Activated CD8-positive, alpha-beta memory T cell treated with anti-CD3 and anti-CD28 coated beads, Interleukin-2, amount 50 U/mL, for 48 hours (primary cell): ENCODE data around the gene PRICKLE3.

Experiments
- DNase-seq: peaks from one replicate; pipeline ENCODE4 v3.0.0-alpha.2; 2020

Gene PRICKLE3

DNA sequence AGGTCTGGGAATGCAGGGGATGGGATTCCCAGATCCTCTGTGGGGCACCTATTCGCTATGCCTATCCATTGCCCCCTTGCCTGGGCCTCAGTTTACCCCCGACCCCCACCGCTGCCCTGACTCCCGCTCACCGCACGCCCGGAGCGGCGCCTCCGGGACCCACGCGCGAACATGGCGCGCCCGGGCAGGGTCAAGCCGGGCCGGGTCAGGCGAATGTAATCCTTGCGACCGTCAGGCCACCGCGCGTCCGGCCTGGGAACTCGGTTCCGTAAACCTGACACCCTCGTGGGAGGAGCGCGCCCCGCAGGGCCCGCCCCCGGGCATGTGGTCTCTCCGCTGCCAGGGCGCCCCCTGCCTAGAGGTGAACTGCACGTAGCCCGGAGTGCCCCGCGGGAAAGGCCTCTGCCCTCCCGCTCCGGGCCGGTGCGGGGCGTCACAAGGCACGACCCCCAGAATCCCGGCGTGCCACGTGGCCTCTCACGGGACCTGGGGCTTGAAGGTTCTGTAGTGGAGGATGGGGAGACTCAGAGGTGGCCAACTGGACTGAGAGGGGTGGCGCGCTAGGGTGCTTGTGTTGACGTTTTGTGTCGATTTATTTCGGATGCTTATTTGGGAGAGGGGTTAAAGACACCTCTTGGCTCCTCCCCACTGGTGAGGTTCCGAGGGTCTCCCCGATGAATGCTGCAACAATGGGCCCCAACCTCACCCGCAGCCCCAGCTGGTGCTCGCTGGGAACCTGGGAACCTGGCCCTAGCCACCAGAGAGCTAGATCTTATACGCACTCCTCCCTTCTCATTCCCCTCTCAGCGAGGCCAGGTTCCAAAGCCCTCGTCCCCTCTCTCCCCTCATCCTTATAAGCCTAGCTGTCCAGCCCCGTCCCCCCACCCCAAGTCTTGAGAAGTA lies at the start of gene PRICKLE3:
TSS of gene PRICKLE3 (minus strand) at position 249 of the 903 bp plus-strand sequence. CDS start at position 173, 76 bp downstream.
- peak; percentile 82 for DNase-seq

- DNase-seq = no peak
Measured at GRCh38 chrX:49233887-49234555, 47.8 kb upstream of the PRICKLE3 start.

DNA sequence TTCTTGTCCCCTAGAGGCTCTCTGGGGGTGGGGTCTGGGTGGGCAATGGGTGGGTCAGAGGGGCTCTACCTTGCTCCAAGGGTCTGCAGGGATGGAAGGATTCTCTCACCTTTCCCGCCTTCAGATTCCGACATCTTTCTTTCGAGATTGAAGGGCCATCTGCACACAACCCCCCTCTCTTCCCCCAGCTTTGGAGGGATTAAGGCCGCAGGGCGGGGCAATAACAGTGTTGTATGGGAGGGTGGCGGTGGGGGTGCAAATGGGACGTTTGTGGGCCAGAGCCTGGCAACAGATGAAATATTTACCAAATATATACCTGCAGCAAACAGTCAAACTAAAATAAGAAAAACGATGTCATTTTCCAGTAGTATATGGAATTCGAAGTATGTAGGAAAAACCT lies 47.0 kb upstream of the PRICKLE3 start, which contains the start of gene CACNA1F:
TSS of gene CACNA1F (minus strand) at position 165 of the 400 bp plus-strand sequence. CDS start at position 134, 31 bp downstream.
- DNase-seq = no peak

GRCh38 chrX:49232525-49232924 lies 46.4 kb upstream of the PRICKLE3 start:
- DNase-seq = no peak

- DNase-seq = no peak
Measured at GRCh38 chrX:49231333-49232000, 45.3 kb upstream of the PRICKLE3 start.

DNA sequence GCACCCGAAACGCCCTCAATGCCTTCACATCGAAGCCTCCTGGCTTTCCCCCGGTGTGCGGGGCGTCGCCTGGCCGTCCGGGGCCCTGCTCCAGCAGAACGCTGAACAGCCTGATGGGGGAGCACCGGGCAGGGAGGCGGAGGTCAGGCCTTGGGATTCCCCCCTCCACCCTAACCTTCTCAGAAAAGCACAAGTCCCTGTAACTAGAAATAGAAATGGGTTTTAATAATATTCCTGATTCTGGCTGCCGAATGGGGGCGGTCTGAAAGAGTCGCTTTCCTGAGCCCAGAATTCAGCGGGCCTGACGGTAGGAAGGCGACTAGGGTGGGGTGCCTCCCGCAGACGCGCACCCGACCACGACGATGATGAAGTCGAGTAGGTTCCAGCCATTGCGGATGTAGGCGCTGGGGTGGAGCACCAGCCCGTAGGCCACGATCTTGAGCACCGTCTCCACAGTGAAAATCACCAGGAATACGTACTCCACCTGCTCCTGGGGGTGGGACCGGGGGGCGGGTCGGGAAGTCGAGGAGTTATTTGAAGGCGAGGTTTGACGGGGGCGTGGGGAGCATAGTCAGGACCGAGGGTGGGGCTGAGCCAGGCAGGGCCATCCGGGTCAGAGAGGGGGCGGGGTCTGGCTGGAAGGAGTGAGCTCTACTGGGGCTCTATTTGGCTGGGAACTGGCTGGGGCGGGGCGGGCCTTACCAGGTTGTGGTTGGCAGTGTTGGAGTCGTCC lies 44.5 kb upstream of the PRICKLE3 start:
- DNase-seq = peak; percentile 78

DNA sequence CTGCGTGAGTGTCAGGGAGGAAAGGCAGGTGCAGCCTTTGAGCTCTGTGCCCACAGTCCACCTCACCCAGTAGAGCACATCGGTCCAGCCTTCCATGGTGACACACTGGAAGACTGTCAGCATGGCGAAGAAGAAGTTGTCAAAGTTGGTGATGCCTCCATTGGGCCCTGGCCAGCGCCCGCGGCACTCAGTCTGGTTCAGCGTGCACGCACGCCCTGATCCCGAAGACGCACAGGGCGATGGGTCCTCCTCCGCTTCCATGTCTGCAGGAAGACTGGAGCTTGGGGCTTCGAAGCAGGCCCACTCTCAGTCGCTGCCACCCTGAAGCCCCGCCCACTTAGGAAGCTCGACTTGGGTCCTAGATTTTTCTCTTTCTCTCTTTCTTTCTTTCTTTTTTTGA lies 42.0 kb upstream of the PRICKLE3 start:
- no peak for DNase-seq

DNA sequence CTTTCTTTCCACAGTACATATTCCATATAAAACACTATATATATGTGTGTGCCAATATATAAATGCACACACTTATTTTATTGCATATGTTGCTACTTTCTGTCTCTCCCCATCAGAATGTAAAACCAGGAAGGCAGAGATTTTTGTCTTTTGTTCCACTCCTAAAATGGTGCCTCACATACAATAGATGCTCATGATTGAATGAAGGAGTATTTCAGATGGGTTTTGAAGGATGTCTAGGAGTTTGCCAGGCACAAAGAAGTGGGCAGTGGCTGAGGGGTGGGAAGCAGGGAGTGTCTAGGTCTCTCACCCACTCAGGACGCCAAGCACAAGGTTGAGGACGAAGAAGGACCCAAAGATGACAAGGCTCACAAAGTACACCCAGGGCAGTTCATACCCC lies 41.6 kb upstream of the PRICKLE3 start:
- DNase-seq = no peak

DNA sequence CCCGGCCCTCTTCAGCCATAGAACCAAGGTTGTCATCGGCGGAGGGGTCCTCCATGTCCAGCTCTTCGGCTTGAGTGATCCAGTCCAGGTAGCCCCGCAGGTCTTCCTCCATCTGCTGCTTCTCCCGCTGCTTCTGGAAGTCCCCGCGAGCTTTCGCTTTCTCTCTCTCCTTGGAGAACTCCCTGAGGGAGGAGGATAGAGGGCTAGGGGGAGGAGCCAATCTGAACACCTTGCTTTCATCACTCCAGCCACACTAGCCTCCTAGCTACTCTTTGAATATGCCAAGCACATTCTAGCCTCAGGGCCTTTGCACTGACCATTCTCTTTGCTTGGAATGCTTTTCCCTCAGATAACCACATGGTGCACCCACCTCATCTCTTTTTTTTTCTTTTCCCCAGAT lies 40.8 kb upstream of the PRICKLE3 start:
- no peak for DNase-seq

DNA sequence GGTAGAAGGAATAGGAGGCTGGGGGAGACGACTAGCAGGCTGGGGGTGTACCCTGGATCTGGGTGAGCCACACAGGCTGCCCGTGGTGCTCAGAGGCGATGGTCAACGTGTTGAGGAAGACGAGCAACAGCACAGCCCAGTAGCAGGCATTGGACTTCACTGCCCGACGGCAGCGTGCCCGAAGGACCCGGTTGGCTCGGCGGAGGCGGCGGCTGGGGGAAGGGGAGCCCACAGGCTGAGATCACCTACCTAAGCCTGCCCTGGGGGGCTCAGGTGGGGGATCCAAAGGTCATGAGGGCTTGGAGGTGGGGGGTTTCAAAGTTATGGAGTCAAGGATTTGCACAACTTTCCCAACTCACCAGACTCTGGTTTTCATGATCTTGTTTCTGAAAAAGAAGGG lies 39.7 kb upstream of the PRICKLE3 start:
- no peak for DNase-seq

DNA sequence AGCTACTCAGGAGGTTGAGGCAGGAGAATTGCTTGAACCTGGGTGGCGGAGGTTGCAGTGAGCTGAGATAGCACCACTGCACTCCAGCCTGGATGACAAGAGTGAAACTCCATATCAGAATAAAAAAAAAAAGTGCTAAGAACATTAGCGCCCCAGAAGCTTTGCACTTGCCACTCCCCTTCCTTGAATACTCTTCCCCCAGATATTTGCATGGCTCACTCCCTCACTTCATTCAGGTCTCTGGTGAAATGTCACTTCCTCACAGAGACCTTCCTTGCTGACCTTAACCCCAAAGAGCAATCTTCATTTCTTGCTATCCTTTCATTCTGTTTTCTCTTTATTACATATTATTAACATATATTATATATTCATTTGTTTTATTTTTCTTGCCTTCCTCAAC lies 35.7 kb upstream of the PRICKLE3 start:
- no peak for DNase-seq

- DNase-seq = no peak
Measured at GRCh38 chrX:49220100-49220499, 33.9 kb upstream of the PRICKLE3 start.

DNA sequence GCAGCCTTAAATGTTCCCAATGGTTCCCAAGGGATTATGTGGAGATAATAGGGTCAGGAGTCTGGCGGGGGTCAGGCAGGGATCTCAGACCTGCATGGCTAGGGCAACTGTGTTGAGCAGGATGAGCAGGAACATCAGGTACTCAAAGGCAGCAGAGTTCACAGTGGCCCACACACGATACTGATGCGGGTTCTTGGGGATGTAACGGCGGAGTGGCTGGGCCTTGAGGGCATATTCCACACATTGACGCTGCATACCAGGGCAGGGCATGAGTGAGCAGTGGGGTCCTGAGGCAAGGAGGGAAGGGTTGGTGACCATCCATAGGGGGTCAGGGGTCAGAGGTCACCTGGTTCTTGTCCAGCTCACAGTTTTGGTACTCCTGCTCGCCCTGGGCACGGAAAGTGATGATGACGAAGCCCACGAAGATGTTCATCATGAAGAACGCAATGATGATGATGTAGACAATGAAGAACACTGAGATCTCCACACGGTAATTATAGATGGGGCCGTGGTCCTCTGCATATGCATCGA lies 28.9 kb upstream of the PRICKLE3 start:
- no peak for DNase-seq

- no peak for DNase-seq
Measured at GRCh38 chrX:49214416-49214815, 28.2 kb upstream of the PRICKLE3 start.

DNA sequence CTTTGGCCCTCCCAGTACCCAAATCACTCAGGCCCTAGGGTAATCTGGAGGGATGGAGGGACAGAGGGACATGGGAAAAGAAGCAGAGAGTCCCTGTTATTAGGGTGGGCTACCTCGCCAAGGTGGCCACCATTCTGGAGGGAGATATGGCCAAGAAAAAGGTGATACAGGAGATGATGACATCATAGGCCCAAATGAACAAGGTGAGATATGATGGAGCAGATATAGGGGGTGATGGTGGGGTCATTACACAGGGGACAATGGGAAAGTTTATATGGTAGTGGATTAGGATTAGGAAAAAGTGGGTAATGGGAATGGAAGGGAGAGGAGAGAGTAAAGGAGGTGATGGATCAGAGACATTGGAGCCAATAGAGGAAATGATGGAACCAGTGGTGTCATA lies 26.7 kb upstream of the PRICKLE3 start:
- DNase-seq = no peak

DNA sequence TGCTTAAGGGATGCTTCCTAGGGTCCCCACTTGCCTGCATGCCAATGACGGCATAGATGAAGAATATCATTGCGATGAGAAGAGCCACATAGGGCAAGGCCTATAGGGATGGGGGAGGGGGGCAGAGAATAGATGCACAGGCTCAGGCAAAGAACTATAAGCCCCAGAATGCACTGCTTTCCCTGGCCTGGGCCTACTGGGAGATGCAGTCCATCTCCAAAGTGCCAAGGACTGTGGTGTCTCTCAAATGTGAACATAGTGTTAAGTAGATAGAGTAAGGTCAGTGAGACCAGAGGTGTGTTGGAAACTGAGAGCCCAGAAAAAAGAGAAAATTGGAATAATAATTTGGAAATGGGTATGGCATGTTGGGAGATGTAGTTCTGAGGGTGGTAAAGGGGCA lies 26.0 kb upstream of the PRICKLE3 start:
- DNase-seq = no peak

DNA sequence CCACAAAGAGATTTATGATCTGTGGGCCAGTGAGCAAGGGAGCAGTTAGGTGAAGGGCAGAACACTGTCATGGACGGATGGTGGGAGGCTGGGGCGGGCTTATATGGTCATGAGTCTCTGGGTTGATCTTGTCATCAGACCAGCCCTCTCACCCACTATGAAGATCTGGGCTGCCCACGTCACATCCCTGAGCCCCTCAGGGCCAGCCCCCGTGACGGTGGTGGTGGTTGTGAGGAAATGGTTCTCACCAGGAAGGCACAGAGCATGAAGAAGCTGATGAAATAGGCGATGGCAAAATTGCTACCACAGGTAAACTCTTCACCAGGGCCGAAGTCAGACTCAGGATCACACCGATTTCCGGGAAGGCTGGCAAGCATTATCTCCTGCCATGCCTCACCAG lies 24.9 kb upstream of the PRICKLE3 start:
- DNase-seq = no peak

DNA sequence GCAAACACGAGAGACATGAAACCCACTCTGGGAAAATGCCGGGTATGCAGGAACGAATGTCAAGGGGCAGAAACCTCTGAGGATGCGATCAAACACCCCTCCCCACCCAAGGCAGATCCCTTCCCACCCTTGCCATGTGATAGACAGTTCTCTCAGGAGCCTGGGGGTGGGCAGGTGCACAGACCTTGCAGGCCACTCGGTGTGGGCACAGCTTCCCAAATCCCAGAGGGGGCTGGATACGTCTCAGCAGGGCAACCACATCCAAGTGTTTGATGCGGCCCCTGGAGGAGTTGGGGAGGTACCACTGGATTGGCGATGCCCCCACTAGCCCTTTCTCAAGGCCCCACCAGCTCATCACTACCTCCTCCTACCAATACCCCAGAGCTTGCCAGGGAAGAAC lies 24.2 kb upstream of the PRICKLE3 start:
- DNase-seq = no peak

DNA sequence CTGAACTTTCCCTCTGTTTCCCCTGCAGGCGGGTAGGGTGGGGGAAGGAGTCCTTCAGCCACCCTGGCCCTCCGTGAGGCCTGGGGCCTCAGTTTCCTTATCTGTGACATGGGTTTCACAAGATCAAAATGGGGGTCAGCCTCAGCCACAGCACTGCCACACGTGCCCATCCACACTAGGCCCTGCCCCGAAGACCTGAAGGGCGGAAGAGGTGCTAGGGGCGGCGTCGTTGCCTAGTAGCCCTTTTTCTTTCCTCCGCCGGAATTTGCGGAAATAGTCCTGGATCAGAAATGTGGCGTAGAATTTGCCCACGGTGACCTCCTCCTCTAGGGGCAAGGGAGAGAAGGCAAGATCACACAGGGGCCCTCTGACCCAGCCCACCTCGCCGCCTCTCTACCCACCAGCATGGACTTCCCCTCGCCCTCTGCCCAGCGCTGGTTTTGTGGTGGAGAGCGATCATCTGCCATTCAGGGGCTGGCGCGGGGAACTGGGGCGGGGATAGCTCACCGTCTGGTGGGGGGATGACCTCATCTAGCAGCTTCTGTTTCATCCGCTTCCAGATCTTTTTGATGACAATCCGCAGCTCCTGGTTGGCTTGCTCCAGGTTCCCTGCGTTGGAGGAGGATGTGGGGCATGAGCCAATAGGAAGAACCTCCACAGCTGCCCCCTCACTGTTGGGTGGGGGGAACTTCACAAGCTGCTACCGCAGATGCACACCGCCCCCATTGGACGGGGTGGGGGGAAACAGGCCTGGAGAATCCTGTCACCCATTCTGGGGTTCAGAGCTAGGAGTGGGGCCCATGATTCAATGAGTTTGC lies 23.5 kb upstream of the PRICKLE3 start:
- no peak for DNase-seq

DNA sequence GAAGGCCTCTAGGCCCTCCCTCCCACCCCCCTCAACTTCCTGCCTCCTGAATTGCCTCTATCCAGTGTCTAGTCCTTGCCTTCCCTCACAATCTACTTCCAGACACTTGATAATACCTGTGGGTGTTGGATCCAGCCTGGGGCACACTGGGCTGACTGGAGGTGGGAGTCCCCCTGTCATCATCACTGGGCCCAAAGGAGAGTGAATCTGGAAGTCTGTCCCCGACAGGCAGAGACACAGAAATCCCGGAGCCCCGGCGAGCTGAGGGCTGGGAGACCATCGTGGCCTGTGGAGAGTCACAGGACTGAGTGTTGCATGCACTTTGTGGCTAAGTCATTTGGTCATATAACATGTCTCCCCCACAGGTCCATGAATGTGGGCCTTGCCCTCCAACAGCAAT lies 22.2 kb upstream of the PRICKLE3 start:
- no peak for DNase-seq

DNA sequence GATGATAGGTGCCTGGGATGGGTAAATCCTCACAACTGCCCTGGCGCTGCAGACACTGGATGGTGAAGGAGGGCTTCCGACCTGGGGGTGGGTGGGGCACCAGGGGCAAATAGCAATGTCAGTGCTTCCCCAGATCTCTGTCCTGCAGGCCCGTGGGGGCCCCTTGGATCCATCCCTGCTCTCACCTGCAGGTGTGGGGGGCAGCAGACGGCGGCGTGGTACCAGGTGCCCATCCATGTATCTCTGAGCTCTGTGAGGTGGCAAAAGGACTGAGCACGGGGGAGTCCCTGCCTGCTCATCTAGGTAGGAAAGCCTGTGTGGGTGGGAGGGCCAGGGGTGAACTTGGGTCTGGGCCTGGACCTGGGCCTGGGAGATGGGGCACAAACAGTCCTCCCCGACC lies 20.4 kb upstream of the PRICKLE3 start:
- no peak for DNase-seq

GRCh38 chrX:49205443-49205842 lies 19.3 kb upstream of the PRICKLE3 start:
- no peak for DNase-seq
